Activated T-helper 1 cell treated with Interleukin-2 at 50 U/mL for 16 hours (primary cell): Measurements from ENCODE around the gene NEUROD4.

Experiments used
- DNase-seq: peaks from one replicate; pipeline ENCODE4 v3.0.0-alpha.2; 2020; ENCODE audit warnings: low read depth

Gene NEUROD4

DNA sequence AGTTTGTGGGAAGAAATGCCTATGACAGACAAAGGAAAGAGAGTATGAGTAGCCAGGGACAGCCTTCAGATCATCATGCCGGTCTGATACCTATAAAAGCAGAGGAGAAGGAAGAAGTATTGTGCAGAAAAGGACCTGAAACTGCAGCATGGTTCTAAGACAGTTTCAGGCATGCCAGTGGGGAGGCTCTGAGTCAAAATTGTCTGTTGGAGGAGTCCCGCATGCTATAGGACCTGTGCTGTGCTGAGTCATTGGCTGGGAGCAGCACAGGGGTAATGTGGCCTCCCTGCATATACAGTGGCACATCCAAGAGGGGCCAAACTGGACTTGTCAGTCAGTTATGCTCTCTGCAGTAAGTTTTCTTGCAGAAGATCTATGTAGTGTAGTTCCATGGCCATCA is 40.7 kb downstream of the NEUROD4 start:
- no peak for DNase-seq

DNA sequence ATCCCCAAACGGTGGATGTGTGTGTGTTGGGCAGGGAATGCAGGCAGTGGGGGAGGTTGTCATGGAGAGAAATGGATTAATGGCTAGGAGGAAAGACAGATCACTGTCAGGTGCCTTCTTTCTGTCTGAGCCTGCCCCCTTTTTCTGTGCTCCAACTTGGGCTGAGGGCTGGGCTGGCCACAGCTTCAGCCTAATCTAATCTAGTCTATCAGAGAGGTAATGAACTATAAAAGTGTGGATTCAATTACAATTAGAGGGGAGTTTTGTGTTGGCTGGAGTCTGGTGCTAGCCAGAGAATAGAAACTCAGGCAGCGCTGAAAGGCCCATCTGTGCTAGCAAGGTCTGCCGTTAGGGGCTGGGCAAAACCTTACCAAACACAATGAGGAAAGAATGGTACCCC is 41.2 kb downstream of the NEUROD4 start:
- no peak for DNase-seq

DNA sequence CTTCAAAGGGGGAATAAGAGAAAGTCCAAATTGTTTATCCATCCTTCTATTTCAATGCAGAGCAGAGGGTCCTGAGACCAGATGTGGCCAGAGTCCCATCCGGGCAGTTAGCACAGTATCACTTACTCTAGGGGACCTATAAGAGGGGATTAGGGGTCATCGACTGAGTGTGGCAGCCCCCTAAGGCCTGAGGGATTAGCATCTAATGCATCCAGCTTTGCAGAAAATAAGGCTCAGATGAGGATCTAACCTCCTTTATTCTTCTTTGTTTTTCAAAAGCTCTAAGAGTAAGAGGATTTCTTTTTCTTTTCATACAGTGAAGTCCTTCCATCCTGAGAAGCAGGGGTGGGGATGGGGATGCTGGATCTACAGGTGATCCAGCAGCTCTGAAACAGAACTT is 43.5 kb downstream of the NEUROD4 start:
- DNase-seq: no peak

DNA sequence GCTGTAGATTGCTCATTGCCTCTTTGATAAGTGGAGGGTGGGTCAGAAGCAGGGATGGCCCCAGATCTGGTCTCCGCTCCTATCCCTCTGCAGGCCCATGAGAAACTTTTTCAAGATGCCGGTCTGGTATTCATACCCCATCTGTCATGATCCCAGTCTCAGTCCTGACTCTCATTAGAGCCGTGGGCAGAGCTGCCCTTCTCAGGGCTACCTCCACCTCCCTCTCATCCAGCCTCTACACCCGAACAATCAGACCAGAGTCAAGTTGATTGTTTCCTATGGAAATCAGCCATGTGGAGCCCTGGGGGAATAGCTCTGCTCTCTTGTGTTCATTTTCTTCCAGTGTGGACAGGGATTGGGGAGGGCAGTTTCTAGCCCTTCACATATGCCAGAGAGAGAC is 45.8 kb downstream of the NEUROD4 start:
- DNase-seq: no peak

DNA sequence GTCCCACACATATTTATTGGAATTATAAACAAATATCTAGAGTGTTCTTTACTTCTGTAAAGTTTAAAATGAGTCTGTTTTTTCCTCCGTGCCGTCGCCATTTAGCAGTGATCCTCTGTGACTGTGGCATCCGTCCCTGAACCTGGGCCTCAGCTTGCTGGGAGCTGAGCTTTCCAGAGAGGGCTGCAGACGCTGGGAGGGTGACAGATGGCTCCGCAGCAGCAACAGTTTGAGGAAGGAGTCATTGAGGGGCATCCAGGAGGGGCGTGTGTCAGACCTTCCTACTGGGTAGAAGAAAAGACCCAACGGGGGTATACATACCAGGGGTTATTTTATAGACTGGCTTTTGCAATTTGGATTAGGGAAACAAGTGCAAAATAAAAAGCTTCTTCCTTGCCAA is 47.9 kb downstream of the NEUROD4 start:
- no peak for DNase-seq

DNA sequence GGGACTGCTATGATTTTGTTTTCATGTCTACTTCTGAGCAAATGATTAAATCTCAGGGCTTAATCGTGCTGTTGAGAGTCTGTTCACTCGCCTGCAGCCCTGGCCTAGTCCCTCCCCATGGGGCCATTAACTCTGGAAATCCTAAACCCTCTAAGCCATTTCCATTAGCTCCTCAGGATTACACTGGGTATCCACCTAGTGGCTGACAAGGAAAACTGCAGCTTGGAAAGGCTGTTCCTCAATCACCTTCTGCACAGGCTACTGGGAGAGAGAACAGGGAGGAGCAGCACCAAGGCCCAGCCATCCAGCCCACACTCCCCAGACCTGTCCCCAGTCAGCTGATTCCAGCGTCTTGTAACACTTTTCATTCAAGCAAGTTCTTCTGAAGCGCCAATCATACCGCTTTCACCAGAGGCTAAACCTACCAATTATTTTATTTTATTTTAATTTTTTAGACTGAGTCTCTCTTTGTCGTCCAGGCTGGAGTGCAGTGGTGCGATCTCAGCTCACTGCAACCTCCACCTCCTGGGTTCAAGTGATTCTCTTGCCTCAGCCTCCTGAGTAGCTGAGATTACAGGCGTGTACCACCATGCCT is 48.7 kb downstream of the NEUROD4 start:
- no peak for DNase-seq

DNA sequence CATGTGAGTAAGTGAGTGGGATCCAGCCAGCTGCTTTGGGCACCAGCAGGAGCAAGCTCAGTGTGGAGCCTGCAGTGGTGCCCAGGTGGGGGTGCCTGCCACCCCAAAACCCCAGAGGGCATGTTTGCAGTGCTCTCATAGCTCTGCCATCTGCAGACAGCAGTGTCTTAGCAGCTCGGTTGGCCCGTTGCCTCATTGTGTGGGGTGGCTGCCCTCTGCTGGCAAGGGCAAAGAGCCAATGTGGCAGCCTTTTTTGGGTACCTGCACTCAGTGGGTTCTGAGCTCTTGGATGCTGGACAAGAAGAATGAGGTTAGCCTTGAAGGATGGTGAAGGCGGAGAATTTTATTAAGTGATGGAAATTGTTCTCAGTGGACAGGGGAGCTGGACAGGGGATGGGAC is 52.3 kb downstream of the NEUROD4 start:
- DNase-seq: peak; percentile 56

DNA sequence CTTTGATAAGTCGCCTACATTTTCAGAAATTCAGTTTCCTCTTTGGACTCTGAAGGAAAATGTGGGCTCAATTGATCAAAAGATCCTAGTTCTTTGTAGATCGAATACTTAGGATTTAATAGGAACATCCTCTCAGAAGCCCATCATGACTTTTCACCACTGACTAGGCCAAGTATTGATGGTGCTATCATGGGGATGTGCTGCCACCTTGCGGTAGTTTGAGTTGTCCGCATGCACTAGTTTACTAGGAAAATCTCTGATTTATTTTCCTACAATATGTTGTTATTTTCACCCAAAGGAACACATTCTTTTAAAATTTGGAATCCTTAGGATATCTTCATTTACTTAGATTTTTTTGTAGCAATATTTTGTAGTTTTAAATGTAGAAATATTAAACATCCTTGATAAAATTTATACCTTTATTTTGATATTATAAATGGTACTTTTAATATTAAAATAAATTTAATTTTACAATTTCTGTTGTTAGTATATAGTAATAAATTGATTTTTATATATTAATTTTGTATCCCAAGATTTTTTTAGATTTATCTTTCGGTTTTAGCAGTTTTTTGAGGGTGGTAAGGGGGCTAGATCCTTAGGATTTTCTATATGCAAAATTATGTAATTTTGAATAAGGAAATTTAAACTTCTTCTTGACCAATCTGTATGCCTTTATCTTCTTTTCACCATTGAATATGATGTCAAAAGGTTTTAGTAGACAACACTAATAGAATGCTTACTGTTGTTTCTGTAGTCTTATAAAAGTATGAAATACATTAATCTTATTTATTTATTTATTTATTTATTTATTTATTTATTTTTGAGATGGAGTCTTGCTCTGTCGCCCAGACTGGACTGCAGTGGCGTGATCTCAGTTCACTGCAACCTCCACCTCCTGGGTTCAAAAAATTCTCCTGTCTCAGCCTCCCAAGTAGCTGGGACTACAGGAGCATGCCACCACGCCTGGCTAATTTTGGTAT is 53.6 kb downstream of the NEUROD4 start:
- DNase-seq: peak; percentile 54

DNA sequence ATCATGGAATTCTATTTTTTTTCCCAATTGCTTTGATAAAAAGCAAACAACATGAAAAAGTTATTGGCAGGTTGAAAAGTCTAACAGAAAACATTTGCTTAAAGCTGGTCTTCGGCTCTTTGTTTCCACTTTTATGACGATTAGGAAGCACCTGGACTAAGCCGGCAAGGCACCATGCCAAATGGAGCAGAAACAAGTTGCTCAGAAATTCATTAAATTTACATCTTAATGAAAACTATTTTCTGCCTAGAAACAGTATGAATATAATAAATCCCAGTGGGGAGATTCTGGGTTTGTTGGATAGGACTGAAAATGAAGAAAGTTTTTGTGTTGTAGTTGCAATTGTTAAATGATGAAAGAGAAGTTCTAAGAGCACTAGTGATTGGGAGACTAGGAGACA is 55.0 kb downstream of the NEUROD4 start:
- DNase-seq: no peak
